Lower leg skin (tissue), 3 donors: ENCODE data around the gene TBC1D10A.

ENCODE experiments used
- POLR2A ChIP-seq, 2 donors: fragments of 450-650 bp; IDR thresholded peaks; one replicate each; pipeline ENCODE4 v1.6.1; 2016 to 2017; ENCODE audit warnings: antibody characterized with exemption in 2 of 2, mild to moderate bottlenecking in 1 of 2, moderate library complexity in 1 of 2
- TF ChIP-seq, protein P1 (sequence below), 3 donors: fragments of 450-650 bp; IDR thresholded peaks; one replicate each; pipeline ENCODE4 v1.5.1; 2016; ENCODE audit warnings: antibody characterized with exemption in 3 of 3, mild to moderate bottlenecking in 3 of 3, moderate library complexity in 2 of 3

DNA sequence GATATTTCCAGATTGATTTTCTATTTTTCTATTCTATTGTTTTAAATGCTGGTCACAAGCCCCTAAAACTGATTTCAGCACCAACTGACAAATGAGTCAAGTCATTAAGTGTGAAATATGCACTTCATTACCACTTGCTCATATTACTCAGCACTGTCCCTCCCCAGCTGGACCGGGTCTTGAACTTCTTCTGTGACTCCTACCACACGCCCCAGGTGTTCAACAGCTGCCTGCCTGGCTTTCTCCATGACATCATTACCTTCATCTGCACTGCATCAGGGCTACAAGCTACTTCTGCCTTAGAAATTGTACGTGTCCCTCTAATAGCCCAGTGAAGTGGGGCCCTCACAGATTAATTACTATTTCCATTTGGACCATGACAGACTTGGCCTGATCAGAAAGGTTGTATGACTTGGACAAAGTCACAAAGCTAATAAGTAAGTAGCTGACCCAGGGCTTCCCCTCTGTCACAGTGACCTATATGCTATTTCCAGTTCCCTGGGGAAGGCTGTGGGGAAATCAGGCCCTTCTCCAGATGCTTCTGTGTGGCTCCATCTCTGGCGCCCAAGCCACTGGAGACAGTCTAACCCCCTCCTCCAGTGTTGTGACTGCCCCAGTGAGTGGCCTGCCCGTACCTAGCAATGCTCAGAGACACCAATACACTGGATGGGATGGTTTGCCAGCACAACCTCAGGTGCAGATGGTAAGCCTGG is 18.1 kb downstream of the TBC1D10A start:
- TF ChIP-seq POLR2A (IDR thresholded peaks at IDR 0.05) = no peak
- TF ChIP-seq, protein P1, sequence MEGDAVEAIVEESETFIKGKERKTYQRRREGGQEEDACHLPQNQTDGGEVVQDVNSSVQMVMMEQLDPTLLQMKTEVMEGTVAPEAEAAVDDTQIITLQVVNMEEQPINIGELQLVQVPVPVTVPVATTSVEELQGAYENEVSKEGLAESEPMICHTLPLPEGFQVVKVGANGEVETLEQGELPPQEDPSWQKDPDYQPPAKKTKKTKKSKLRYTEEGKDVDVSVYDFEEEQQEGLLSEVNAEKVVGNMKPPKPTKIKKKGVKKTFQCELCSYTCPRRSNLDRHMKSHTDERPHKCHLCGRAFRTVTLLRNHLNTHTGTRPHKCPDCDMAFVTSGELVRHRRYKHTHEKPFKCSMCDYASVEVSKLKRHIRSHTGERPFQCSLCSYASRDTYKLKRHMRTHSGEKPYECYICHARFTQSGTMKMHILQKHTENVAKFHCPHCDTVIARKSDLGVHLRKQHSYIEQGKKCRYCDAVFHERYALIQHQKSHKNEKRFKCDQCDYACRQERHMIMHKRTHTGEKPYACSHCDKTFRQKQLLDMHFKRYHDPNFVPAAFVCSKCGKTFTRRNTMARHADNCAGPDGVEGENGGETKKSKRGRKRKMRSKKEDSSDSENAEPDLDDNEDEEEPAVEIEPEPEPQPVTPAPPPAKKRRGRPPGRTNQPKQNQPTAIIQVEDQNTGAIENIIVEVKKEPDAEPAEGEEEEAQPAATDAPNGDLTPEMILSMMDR (IDR thresholded peaks at IDR 0.05) = no peak
